CD4-positive, alpha-beta T cell (primary cell): ENCODE results near the gene PIP5K1B. TPM values are rescaled to one million over a fixed set of nuclear protein-coding genes. Genes with fewer than 3 reads are reported as not detected.
A peak's percentile ranks its signal among the peaks of the same experiment; 100 is the strongest.

Experiments
- ATAC-seq: fragments of 200-7000 bp; cut with Tn5 transposase; one replicate; pipeline ENCODE4 v1.10.0; 2022; ENCODE audit warnings: mild to moderate bottlenecking; ENCODE audit not compliant: poor library complexity
- CTCF ChIA-PET: fragments of 350-600 bp; sonication (Branson Sonifier 250); formaldehyde crosslinking; loops from one replicate; lab custom pipeline; 2021; ENCODE audit warnings: antibody characterized with exemption, inconsistent platforms; lab: Charles Lee
- POLR2A ChIA-PET: fragments of 350-600 bp; sonication (Branson Sonifier 250); formaldehyde crosslinking; loops from one replicate; lab custom pipeline; 2021; ENCODE audit warnings: antibody characterized with exemption, inconsistent platforms; lab: Charles Lee
- DNase-seq, 14 experiments: peaks; one replicate each; pipeline ENCODE4 v3.0.0-alpha.2; 2013 to 2020; ENCODE audit warnings: mixed read lengths in 2 of 14
- H3K27ac ChIP-seq, 2 donors: one replicate each; pipeline versions ENCODE4 v1.5.1 to v1.7.0; 2013; ENCODE audit warnings: low read length in 2 of 2, low read depth in 1 of 2, mild to moderate bottlenecking in 1 of 2
- H3K27me3 ChIP-seq, 2 experiments: 1 replicate in 1 of 2; 2 replicates in 1 of 2; pipeline versions ENCODE4 v1.6.1 to v1.7.0; 2013; ENCODE audit warnings: low read length in 2 of 2, control low read depth in 1 of 2, mild to moderate bottlenecking in 1 of 2, moderate library complexity in 1 of 2; ENCODE audit not compliant: insufficient read depth in 2 of 2, control insufficient read depth in 1 of 2
- H3K36me3 ChIP-seq: one replicate; pipeline ENCODE4 v1.6.1; 2013; ENCODE audit warnings: low read length, control low read depth; ENCODE audit not compliant: insufficient read depth
- H3K4me1 ChIP-seq: one replicate; pipeline ENCODE4 v1.6.1; 2013; ENCODE audit warnings: low read length, control low read depth; ENCODE audit not compliant: insufficient read depth
- H3K4me3 ChIP-seq: one replicate; pipeline ENCODE4 v1.5.1; 2013; ENCODE audit warnings: mild to moderate bottlenecking, low read length, moderate library complexity
- H3K9me3 ChIP-seq, 2 experiments: 1 replicate in 1 of 2; 2 replicates in 1 of 2; pipeline versions ENCODE4 v1.6.1 to v1.7.0; 2013; ENCODE audit warnings: low read length in 2 of 2, mild to moderate bottlenecking in 2 of 2, control low read depth in 1 of 2, moderate library complexity in 1 of 2; ENCODE audit not compliant: control insufficient read depth in 1 of 2, insufficient read depth in 1 of 2
- H3K27ac Mint-ChIP-seq: one replicate; pipeline ENCODE4 v1.8.0; 2020; ENCODE audit warnings: mixed read lengths
- H3K27me3 Mint-ChIP-seq: one replicate; pipeline ENCODE4 v1.8.0; 2021; ENCODE audit warnings: mixed read lengths
- H3K36me3 Mint-ChIP-seq: one replicate; pipeline ENCODE4 v1.8.0; 2021; ENCODE audit warnings: low read depth, mixed read lengths
- H3K4me1 Mint-ChIP-seq: one replicate; pipeline ENCODE4 v1.8.0; 2021; ENCODE audit warnings: low read depth, mixed read lengths
- H3K4me3 Mint-ChIP-seq: one replicate; pipeline ENCODE4 v1.8.0; 2020; ENCODE audit warnings: mild to moderate bottlenecking, mixed read lengths
- H3K9me3 Mint-ChIP-seq: one replicate; pipeline ENCODE4 v1.8.0; 2020; ENCODE audit warnings: mixed read lengths
- CTCF ChIP-seq: fragments of 200-600 bp; IDR thresholded peaks from one replicate; pipeline ENCODE4 v1.8.0; 2022; ENCODE audit warnings: antibody characterized with exemption, mild to moderate bottlenecking
- intact Hi-C, 2 experiments: fragments of 100-400 bp; cut with DNase I in 1 of 2; cut with micrococcal nuclease in 1 of 2; formaldehyde crosslinking; loops; one replicate each; pipeline versions ENCODE4 v1.15.1 to v1.9.0; 2023 to 2025; cut with DNase I, micrococcal nuclease
- polyA plus RNA-seq, 2 donors: library from polyadenylated mRNA; unstranded; fragments of 120-200 nt; gene quantifications; one replicate each; pipeline ENCODE4 v1.2.1, GENCODE V29; 2013
- total RNA-seq, 174 experiments: library from RNA in 2 of 174; stranded (reverse) in 2 of 174; gene quantifications; one replicate each; pipeline ENCODE4 v1.2.3 and lab custom pipeline; 2021 to 2026

The PIP5K1B gene
- not detected for total RNA-seq
- polyA plus RNA-seq (2013, experiment 1 of 2), result 0.72 TPM
- 0.72 TPM for polyA plus RNA-seq (2013, experiment 2 of 2)
- total RNA-seq (lab: John Stamatoyannopoulos, UW), result 0 to 6.4 (median 0.85) reads per million in 172 experiments

DNA sequence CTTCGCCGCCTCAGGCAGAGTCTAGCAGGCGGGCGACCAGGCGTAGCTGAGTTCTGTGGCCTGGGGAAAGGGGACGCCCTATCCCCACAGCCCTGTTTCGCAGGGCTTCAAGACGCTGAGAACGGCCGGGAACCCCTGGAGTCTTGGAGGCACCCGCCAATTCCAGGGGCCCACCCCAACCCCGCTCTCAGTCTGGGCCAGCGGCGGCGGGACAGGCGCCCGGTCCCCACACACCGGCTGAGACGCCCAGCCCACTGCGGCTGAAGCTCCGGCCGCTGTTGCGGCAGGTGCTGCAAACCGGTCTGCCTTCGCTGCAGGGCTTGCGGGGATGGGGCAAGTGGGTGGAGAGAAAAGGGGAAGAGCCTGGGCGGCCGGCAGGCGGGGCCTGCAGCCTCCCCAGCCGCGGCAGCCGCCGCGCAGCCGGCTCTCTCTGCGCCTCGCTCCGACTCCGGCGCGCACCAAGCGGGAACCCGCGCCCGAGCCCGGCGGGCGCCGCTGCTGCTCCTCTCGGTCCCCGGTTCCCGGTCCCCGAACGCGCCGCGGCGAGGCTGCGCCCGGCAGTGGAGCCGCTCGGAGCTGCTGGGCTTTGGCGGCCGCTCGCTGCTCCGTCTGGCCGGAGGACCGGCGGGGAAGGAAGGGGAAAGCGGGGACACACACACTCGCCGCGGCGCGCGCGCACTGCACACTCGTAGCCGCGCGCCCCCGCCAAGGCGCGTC is at the start of gene PIP5K1B:
PIP5K1B (plus strand) TSS at position 427 of the 717 bp plus-strand sequence. CDS start 117,375 bp downstream, outside the sequence.
- Histone ChIP-seq H3K36me3 (no peaks in the 10 kb centered on the region), H3K9me3 (no peaks in the 10 kb centered on the region), H3K27ac (no peak within 1 kb of the TSS), H3K4me1 (peaks cover 15% of the 10 kb centered on the region), H3K4me3 (peak within 1 kb of the TSS; percentile 43), H3K27me3 (peaks cover 33 to 64% of the 10 kb centered on the region in 2 experiments)
- Mint-ChIP-seq H3K4me1 (peaks cover 24% of the 10 kb centered on the region), H3K27me3 (peaks cover 93% of the 10 kb centered on the region), H3K36me3 (no peaks in the 10 kb centered on the region), H3K9me3 (no peaks in the 10 kb centered on the region), H3K4me3 (peak within 1 kb of the TSS; percentile 76), H3K27ac (no peak within 1 kb of the TSS)
- ATAC-seq (no peak), DNase-seq (peak in 6 of 14 experiments; percentile 12 to 61 (median 22))
- intact Hi-C loops, result no loop called here
- TF ChIP-seq CTCF, result no peak
- ChIA-PET CTCF (no interaction called here), POLR2A (no interaction called here)

- ChIA-PET CTCF (no interaction called here), POLR2A (no interaction called here)
- H3K4me3 Mint-ChIP-seq, result no peak overlapping the region
- Histone ChIP-seq H3K27ac (no peak overlapping the region), H3K36me3 (no peaks in the 10 kb centered on the region), H3K4me3 (no peak overlapping the region), H3K9me3 (no peaks in the 10 kb centered on the region), H3K27me3 (peaks cover 0 to 3% of the 10 kb centered on the region in 2 experiments), H3K4me1 (no peaks in the 10 kb centered on the region)
- H3K27ac Mint-ChIP-seq, result no peak overlapping the region
- H3K9me3 Mint-ChIP-seq, result no peaks in the 10 kb centered on the region
- H3K36me3 Mint-ChIP-seq, result no peaks in the 10 kb centered on the region
- ATAC-seq (no peak), DNase-seq (no peak)
- intact Hi-C loops, result no loop called here
- H3K4me1 Mint-ChIP-seq, result no peaks in the 10 kb centered on the region
- peaks cover 8% of the 10 kb centered on the region for H3K27me3 Mint-ChIP-seq
- no peak for TF ChIP-seq CTCF
Observed at GRCh38 chr9:68664036-68664435, 41.0 kb upstream of the PIP5K1B start.

GRCh38 chr9:68668127-68668526 is 36.9 kb upstream of the PIP5K1B start:
- no peak overlapping the region for H3K27ac Mint-ChIP-seq
- ChIA-PET POLR2A (no interaction called here), CTCF (no interaction called here)
- ATAC-seq (no peak), DNase-seq (no peak)
- H3K9me3 ChIP-seq, result no peaks in the 10 kb centered on the region
- no peaks in the 10 kb centered on the region for H3K9me3 Mint-ChIP-seq
- H3K27me3 Mint-ChIP-seq, result peaks cover 8% of the 10 kb centered on the region
- H3K4me3 Mint-ChIP-seq, result no peak overlapping the region
- no peaks in the 10 kb centered on the region for H3K36me3 Mint-ChIP-seq
- H3K27ac ChIP-seq, result no peak overlapping the region
- H3K36me3 ChIP-seq, result no peaks in the 10 kb centered on the region
- no peak for TF ChIP-seq CTCF
- H3K4me3 ChIP-seq, result no peak overlapping the region
- no peaks in the 10 kb centered on the region for H3K4me1 Mint-ChIP-seq
- intact Hi-C loops, result no loop called here
- no peaks in the 10 kb centered on the region for H3K27me3 ChIP-seq
- no peaks in the 10 kb centered on the region for H3K4me1 ChIP-seq
